ENCODE data around the gene EIF1.
A peak's percentile ranks its signal among the peaks of the same experiment; 100 is the strongest.

The EIF1 gene

DNA sequence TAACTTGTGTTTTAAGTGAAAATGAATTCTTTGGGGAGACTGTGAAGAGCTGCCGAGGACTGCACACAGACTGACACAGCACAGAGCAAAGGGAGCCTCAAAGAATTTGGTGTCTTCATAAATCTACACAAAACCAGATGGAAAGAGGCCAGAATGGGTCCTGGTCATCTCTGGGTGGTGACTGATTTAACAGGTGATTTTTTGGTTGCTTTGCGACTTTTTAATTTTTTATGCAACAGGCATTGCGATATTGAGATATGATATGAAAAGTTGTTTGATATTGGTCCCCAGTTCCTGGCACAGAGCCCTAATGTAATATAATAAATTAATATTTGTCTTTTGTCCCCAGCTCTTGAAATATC, 12.6 kb upstream of the EIF1 start:
- no peak for DNase-seq (ENCODE audit: low spot score)
- H3K27ac ChIP-seq = no peak overlapping the region
- ChIA-PET CTCF (interaction anchor here (1.1 to 1.8 kb wide), 2 partner anchors 10 to 13 kb away, joined by 3 to 5 read pairs; no protein-coding TSS in a partner anchor), POLR2A (ENCODE audit: low non-redundant PET) (no interaction called here)
- TF ChIP-seq, protein P1, sequence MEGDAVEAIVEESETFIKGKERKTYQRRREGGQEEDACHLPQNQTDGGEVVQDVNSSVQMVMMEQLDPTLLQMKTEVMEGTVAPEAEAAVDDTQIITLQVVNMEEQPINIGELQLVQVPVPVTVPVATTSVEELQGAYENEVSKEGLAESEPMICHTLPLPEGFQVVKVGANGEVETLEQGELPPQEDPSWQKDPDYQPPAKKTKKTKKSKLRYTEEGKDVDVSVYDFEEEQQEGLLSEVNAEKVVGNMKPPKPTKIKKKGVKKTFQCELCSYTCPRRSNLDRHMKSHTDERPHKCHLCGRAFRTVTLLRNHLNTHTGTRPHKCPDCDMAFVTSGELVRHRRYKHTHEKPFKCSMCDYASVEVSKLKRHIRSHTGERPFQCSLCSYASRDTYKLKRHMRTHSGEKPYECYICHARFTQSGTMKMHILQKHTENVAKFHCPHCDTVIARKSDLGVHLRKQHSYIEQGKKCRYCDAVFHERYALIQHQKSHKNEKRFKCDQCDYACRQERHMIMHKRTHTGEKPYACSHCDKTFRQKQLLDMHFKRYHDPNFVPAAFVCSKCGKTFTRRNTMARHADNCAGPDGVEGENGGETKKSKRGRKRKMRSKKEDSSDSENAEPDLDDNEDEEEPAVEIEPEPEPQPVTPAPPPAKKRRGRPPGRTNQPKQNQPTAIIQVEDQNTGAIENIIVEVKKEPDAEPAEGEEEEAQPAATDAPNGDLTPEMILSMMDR (conservative IDR thresholded peaks at IDR 0.05; ENCODE audit: low read depth) = no peak

DNA sequence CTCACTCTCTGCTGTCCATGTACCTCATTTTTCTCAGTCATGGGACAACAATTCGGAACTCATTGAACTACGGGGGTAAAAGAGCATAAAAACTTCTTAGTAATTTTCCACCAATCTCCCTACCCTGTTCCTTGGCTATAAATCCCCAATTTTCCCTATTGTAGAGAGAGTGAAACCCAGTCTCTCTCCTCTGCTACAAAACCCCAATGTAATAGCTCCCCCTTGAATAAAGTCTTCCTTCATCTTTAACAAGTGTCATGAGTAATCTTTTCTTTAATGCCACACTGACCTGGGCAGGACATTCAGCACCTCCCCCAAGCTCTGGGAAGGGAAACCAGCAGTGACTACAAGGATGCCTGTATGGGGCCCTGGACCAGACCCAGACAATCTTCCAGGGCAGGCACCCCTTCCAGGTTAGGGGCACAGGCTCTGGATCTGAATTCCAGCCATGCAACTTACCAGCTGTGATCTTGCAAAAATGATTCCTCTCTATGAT, 10.2 kb upstream of the EIF1 start:
- peak overlapping the region; percentile 79 for H3K27ac ChIP-seq
- DNase-seq (ENCODE audit: low spot score) = no peak
- ChIA-PET CTCF (interaction anchor here (0.5 to 1.6 kb wide), 3 partner anchors 10 to 29 kb away, joined by 3 to 5 read pairs (median 3); no protein-coding TSS in a partner anchor), POLR2A (ENCODE audit: low non-redundant PET) (interaction anchor here (1.3 to 2.3 kb wide), 2 partner anchors 10 to 13 kb away, joined by 5 to 24 read pairs; partner anchors contain the start of gene EIF1)
- TF ChIP-seq, protein P1 (conservative IDR thresholded peaks at IDR 0.05; ENCODE audit: low read depth) = no peak

DNA sequence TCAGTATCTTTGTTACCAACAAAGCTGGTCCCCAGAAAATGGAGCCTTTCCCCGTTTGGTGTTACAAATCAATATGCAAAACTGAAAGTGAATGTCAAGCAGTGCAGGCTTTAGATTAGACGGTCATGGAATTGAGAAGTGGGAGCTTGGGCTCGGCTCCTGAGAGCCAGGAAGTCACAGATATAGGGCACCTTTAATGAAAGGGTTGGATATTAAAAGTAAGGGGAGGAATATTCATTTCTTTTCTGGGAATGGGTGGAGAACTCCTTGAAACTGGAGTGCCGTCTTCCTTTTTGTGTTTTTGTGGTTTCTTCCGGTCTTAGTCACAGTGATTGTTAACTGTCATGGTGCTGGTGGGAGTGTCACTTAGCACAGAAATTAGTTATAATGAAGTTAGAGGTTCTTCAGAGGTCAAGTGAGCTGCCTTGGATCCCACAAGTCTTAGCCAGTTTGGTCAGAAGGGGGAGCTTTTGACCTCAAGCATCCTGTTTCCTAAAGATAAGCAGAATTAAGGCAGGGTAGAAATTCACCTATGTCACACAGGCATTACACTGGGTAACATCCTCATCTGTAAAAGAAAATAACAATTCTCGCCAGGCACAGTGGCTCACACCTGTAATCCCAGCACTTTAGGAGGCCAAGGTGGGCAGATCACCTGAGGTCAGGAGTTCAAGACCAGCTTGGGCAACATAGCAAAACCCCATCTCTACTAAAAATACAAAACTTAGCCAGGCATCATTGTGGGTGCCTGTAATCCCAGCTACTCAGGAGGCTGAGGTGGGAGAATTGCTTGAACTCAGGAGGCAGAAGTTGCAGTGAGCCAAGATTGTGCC, 9.6 kb upstream of the EIF1 start:
- H3K27ac ChIP-seq = peak overlapping the region; percentile 79
- POLR2A ChIA-PET (ENCODE audit: low non-redundant PET) = interaction anchor here (0.6 to 2.3 kb wide), 4 partner anchors 9 to 1362 kb away, joined by 4 to 24 read pairs (median 5); partner anchors contain the start of gene EIF1
- CTCF ChIA-PET = interaction anchor here (0.5 to 1.6 kb wide), 3 partner anchors 9 to 28 kb away, joined by 3 to 5 read pairs (median 3); no protein-coding TSS in a partner anchor
- TF ChIP-seq, protein P1 (conservative IDR thresholded peaks at IDR 0.05; ENCODE audit: low read depth) = no peak; the same call in 1 of the 2 replicates
- DNase-seq (ENCODE audit: low spot score) = no peak

DNA sequence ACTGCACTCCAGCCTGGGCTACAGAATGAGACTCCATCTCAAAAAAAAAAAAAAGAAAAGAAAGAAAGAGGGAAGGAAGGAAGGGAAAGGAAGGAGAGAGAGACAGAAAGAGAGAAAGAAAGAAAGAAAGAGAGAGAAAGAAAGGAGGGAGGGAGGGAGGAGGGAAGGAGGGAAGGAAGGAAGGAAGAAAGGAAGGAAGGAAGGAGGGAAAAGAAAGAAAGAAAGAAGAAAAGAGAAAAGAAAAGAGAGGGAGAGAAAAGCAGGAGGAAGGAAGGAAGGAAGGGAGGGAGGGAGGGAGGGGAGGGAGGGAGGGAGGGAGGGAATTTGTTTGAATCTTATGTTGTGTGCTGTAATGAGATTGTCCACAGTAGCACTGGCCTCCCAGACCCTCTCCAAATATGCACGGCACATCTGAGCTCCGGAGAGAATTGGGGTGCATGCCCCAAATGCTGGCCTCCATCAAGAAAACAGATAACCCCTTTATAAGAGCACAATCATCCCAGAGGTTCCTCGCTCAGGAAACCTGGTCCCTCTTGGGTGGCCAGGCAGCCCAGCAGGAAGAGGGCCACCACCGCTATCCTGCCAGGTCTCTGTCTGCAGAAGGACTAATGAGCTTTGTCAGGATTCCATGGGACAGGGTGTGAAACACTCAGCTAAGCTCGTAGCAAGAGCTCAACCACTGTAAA, 8.8 kb upstream of the EIF1 start:
- POLR2A ChIA-PET (ENCODE audit: low non-redundant PET) = interaction anchor here (0.6 to 2.3 kb wide), 4 partner anchors 9 to 1363 kb away, joined by 3 to 24 read pairs (median 4); partner anchors contain the start of gene EIF1
- no peak overlapping the region for H3K27ac ChIP-seq
- TF ChIP-seq, protein P1 (conservative IDR thresholded peaks at IDR 0.05; ENCODE audit: low read depth) = no peak
- no peak for DNase-seq (ENCODE audit: low spot score)
- CTCF ChIA-PET = interaction anchor here (1.1 to 1.6 kb wide), 3 partner anchors 8 to 32 kb away, joined by 3 to 5 read pairs (median 3); no protein-coding TSS in a partner anchor

DNA sequence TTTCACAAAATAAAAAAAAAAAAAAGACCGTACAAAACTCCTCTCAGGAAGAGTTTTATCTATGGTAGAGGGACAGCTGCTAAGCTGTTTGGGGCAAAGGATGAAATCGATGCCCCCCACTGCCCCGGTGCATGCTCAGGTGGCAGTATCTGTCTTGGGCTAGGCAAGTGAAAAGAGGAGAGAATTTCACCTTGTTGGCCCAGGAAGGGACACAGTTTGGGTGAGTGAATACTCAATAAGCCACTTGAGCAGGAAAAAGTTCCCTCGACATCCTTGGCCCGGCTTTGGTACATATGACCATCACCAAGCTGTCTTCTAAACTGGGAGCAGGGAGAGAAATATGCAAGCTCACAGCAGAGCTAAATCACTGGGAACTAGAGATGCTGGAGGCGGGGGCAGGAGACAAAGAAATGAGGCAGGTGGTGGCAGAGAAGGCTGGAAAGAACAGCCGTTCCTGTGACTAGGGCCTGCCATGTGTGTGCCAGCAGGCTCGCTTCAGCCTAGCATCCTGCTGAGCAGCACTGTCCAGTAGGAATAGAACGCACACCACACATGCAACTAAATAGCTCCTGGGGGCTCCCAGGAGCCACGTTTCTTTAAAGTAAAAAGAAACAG, 8.2 kb upstream of the EIF1 start:
- ChIA-PET POLR2A (ENCODE audit: low non-redundant PET) (interaction anchor here (0.9 kb wide), 1 partner anchor 8 kb away, joined by 3 read pairs; the partner anchor contains the start of gene EIF1), CTCF (interaction anchor here (0.5 to 1.1 kb wide), 2 partner anchors 32 to 313 kb away, joined by 3 read pairs; no protein-coding TSS in a partner anchor)
- DNase-seq (ENCODE audit: low spot score) = no peak
- TF ChIP-seq, protein P1 (conservative IDR thresholded peaks at IDR 0.05; ENCODE audit: low read depth) = no peak
- H3K27ac ChIP-seq = no peak overlapping the region
